Mucosa of rectum (tissue), 2 donors: Measurements from ENCODE around the gene ZNF554.

Source experiments
- H3K27ac ChIP-seq, 2 donors: one replicate each; pipeline ENCODE4 v1.7.0; 2013; ENCODE audit warnings: inconsistent platforms in 2 of 2, low read depth in 2 of 2, low read length in 2 of 2
- H3K27me3 ChIP-seq, 2 donors: one replicate each; pipeline ENCODE4 v1.7.0; 2013; ENCODE audit warnings: low read length in 2 of 2; ENCODE audit not compliant: control insufficient read depth in 2 of 2, insufficient read depth in 2 of 2
- H3K36me3 ChIP-seq, 2 donors: one replicate each; pipeline ENCODE4 v1.7.0; 2013; ENCODE audit warnings: low read length in 2 of 2; ENCODE audit not compliant: control insufficient read depth in 2 of 2, insufficient read depth in 2 of 2
- H3K4me1 ChIP-seq, 2 donors: one replicate each; pipeline ENCODE4 v1.7.0; 2013; ENCODE audit warnings: low read length in 2 of 2, mild to moderate bottlenecking in 1 of 2; ENCODE audit not compliant: control insufficient read depth in 2 of 2, insufficient read depth in 2 of 2
- H3K4me3 ChIP-seq, 2 donors: one replicate each; pipeline ENCODE4 v1.7.0; 2013; ENCODE audit warnings: low read length in 2 of 2
- H3K9ac ChIP-seq, 2 donors: one replicate each; pipeline ENCODE4 v1.7.0; 2013; ENCODE audit warnings: low read length in 2 of 2, low read depth in 1 of 2, mild to moderate bottlenecking in 1 of 2
- H3K9me3 ChIP-seq, 2 donors: one replicate each; pipeline ENCODE4 v1.7.0; 2013; ENCODE audit warnings: low read length in 2 of 2; ENCODE audit not compliant: control insufficient read depth in 2 of 2
- donor health status: healthy.
- donor health status: Normal muscosa, but diverticular disease.

Gene ZNF554

DNA sequence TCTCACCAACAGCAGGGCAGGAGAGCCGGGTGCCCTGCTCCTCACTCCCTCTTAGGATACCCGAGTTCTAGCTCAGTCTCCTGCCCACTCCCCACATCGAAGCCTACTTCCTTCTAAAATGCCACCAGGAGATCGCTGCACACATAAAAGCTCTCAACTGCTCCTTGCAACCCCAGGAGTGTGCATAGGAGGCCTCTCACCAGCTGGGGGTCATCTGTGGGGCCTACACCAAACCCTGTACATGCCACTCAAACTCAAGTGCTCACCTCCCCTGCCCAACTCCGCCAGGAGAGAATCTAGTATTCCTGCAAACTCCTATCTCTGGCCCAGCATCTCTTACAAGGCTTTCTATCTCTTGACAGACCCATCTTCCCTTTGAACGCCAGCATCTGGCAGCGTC is 39.4 kb upstream of the ZNF554 start:
- Histone ChIP-seq H3K36me3 (peaks cover 0 to 5% of the 10 kb centered on the region in 2 donors), H3K9me3 (no peaks in the 10 kb centered on the region), H3K4me1 (peaks cover 16 to 31% of the 10 kb centered on the region in 2 donors), H3K27me3 (no peaks in the 10 kb centered on the region), H3K27ac (no peak overlapping the region), H3K4me3 (no peak overlapping the region), H3K9ac (no peak overlapping the region)

GRCh38 chr19:2782329-2782935 is 37.2 kb upstream of the ZNF554 start:
- peaks cover 23 to 35% of the 10 kb centered on the region in 2 donors for H3K4me1 ChIP-seq
- peak overlapping the region; percentile 72 to 89 for H3K4me3 ChIP-seq
- H3K9me3 ChIP-seq, result no peaks in the 10 kb centered on the region
- H3K27me3 ChIP-seq, result no peaks in the 10 kb centered on the region
- peaks cover 0 to 2% of the 10 kb centered on the region in 2 donors for H3K36me3 ChIP-seq
- H3K27ac ChIP-seq, result peak overlapping the region; percentile 85 to 87
- H3K9ac ChIP-seq, result peak overlapping the region; percentile 99

- Histone ChIP-seq H3K36me3 (no peaks in the 10 kb centered on the region), H3K27ac (peak within 1 kb of the TSS; percentile 85 to 87), H3K9ac (peak within 1 kb of the TSS; percentile 99), H3K27me3 (no peaks in the 10 kb centered on the region), H3K4me3 (peak within 1 kb of the TSS; percentile 72 to 89), H3K9me3 (no peaks in the 10 kb centered on the region), H3K4me1 (peaks cover 23 to 35% of the 10 kb centered on the region in 2 donors)
Observed at GRCh38 chr19:2782936-2783780, 36.5 kb upstream of the ZNF554 start, which contains the start of gene SGTA. TSS of gene SGTA (minus strand) at chr19:2783273. CDS start at chr19:2769068, 14,205 bp downstream.

- Histone ChIP-seq H3K27me3 (no peaks in the 10 kb centered on the region), H3K36me3 (no peaks in the 10 kb centered on the region), H3K4me1 (peaks cover 23 to 35% of the 10 kb centered on the region in 2 donors), H3K9me3 (no peaks in the 10 kb centered on the region), H3K27ac (peak overlapping the region; percentile 85 to 87), H3K9ac (peak overlapping the region; percentile 42 to 75), H3K4me3 (peak overlapping the region; percentile 72 to 89)
Observed at GRCh38 chr19:2783781-2784145, 35.9 kb upstream of the ZNF554 start.

GRCh38 chr19:2785244-2785997 is 34.2 kb upstream of the ZNF554 start, which contains the start of gene THOP1:
TSS of gene THOP1 (plus strand) at chr19:2785503. CDS start at chr19:2785663, 160 bp downstream.
- H3K4me1 ChIP-seq, result peaks cover 20 to 35% of the 10 kb centered on the region in 2 donors
- H3K9ac ChIP-seq, result peak within 1 kb of the TSS; percentile 73 to 80
- peak within 1 kb of the TSS; percentile 64 to 72 for H3K27ac ChIP-seq
- H3K36me3 ChIP-seq, result peaks cover under 1 to 3% of the 10 kb centered on the region in 2 donors
- H3K9me3 ChIP-seq, result no peaks in the 10 kb centered on the region
- H3K4me3 ChIP-seq, result peak within 1 kb of the TSS; percentile 79 to 84
- H3K27me3 ChIP-seq, result no peaks in the 10 kb centered on the region

DNA sequence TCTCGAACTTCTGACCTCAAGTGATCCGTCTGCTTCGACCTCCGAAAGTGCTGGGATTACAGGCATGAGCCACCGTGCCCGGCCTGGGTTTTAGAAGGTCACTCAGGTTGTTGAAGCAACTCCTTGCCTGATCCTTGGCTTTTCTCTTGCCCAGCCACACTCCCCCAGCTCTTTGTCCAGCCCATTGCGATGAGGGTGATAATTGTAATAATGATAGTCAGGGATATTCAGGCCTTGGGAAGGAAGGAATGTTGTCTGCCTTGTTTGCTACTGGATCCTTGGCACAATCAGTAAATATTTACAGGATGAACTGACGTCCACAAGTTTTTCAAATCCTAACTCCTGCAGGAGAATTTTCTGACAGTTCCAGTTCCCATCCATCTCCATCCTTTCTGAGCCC is 32.6 kb upstream of the ZNF554 start:
- Histone ChIP-seq H3K9ac (no peak overlapping the region), H3K27ac (no peak overlapping the region), H3K4me3 (no peak overlapping the region), H3K4me1 (peaks cover 18 to 21% of the 10 kb centered on the region in 2 donors), H3K36me3 (peaks cover 5 to 6% of the 10 kb centered on the region in 2 donors), H3K9me3 (no peaks in the 10 kb centered on the region), H3K27me3 (no peaks in the 10 kb centered on the region)

- peaks cover 14 to 18% of the 10 kb centered on the region in 2 donors for H3K4me1 ChIP-seq
- H3K27me3 ChIP-seq, result no peaks in the 10 kb centered on the region
- no peak overlapping the region for H3K27ac ChIP-seq
- no peaks in the 10 kb centered on the region for H3K9me3 ChIP-seq
- H3K4me3 ChIP-seq, result no peak overlapping the region
- peaks cover 5 to 6% of the 10 kb centered on the region in 2 donors for H3K36me3 ChIP-seq
- no peak overlapping the region for H3K9ac ChIP-seq
Observed at GRCh38 chr19:2788237-2788636, 31.4 kb upstream of the ZNF554 start.

DNA sequence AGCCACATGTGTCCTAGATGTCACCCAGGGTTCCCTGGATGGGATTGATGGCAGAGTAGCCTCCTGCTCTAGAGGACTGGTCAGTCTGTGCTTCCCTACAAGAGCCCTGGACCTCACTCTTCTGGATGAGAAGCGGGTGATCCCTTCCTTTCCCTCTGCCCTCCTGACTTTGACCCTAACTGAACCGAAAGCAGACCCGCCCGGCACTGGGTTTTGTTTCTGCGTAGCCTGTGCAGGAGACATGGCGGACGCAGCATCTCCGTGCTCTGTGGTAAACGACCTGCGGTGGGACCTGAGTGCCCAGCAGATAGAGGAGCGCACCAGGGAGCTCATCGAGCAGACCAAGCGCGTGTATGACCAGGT is 29.5 kb upstream of the ZNF554 start:
- H3K4me1 ChIP-seq, result peaks cover 7 to 8% of the 10 kb centered on the region in 2 donors
- H3K9me3 ChIP-seq, result no peaks in the 10 kb centered on the region
- no peak overlapping the region for H3K27ac ChIP-seq
- H3K4me3 ChIP-seq, result no peak overlapping the region
- peaks cover 6% of the 10 kb centered on the region in 2 donors for H3K36me3 ChIP-seq
- no peak overlapping the region for H3K9ac ChIP-seq
- H3K27me3 ChIP-seq, result no peaks in the 10 kb centered on the region

DNA sequence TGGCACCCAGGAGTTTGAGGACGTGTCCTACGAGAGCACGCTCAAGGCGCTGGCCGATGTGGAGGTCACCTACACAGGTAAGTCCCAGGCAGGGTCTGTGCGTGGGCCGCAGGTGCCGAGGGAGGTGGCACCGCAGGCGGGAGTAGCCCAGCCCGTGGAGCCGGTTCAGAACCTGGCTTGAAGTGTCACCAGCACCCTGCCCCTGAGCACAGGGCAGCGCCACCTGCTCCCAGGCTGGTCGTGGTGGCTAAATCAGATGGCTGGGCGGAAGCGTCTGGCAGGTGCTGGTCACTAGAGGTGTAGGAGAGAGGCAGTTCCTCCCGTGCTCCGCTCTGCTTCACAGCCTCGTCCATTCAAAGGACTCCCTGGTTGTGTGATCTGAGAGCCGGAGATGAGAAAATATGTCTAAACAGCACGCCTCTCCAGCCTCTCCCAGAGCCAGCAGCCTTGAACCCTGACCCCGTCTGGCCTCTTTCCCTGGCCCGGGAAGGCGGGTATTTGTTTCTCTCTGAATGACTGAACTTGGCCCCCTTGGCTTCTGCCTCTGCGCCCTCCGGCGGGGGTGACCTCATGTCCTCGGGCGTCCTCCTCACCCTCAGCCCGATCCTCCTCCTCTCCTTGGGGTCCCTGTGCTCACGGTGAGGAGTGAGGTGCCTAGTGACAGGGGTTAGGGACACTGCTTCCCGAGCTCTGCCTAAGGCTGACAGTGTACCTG is 29.0 kb upstream of the ZNF554 start:
- H3K9ac ChIP-seq, result no peak overlapping the region
- no peak overlapping the region for H3K27ac ChIP-seq
- H3K4me3 ChIP-seq, result no peak overlapping the region
- no peaks in the 10 kb centered on the region for H3K27me3 ChIP-seq
- peaks cover 7 to 8% of the 10 kb centered on the region in 2 donors for H3K36me3 ChIP-seq
- peaks cover 7% of the 10 kb centered on the region in 2 donors for H3K4me1 ChIP-seq
- H3K9me3 ChIP-seq, result no peaks in the 10 kb centered on the region
